Neutrophil (primary cell): ENCODE results near the gene SOCS7.
"Not testable (repeated sequence)": the region's sequence is repeated elsewhere in the genome, so short reads cannot be mapped to it uniquely, and the experiment has no call there.

Source experiments
- H3K27ac ChIP-seq: fragments of 200-600 bp; sonication (generic); 2 replicates; pipeline ENCODE4 v1.5.1; 2016; ENCODE audit warnings: mild to moderate bottlenecking, moderate library complexity
- H3K27me3 ChIP-seq: fragments of 200-600 bp; sonication (generic); 2 replicates; pipeline ENCODE4 v1.6.0; 2016; ENCODE audit warnings: mild to moderate bottlenecking
- H3K36me3 ChIP-seq: fragments of 200-600 bp; sonication (generic); 2 replicates; pipeline ENCODE4 v1.5.1; 2017
- H3K4me1 ChIP-seq, 2 experiments: fragments of 200-600 bp in 1 of 2; sonication (generic) in 1 of 2; 1 replicate in 1 of 2; 2 replicates in 1 of 2; pipeline versions ENCODE4 v1.5.1 to v1.6.1; 2013 to 2016; ENCODE audit warnings: low read depth in 1 of 2, low read length in 1 of 2, mild to moderate bottlenecking in 1 of 2, moderate library complexity in 1 of 2; ENCODE audit not compliant: control insufficient read depth in 1 of 2, insufficient read depth in 1 of 2
- H3K4me3 ChIP-seq, 2 experiments: fragments of 200-600 bp in 1 of 2; sonication (generic) in 1 of 2; 1 replicate in 1 of 2; 2 replicates in 1 of 2; pipeline ENCODE4 v1.5.1; 2013 to 2016; ENCODE audit warnings: low read depth in 1 of 2, low read length in 1 of 2, mild to moderate bottlenecking in 1 of 2, moderate library complexity in 1 of 2
- H3K9me3 ChIP-seq: fragments of 200-600 bp; sonication (generic); 2 replicates; pipeline ENCODE4 v1.5.1; 2016
- TF ChIP-seq, protein P1 (sequence below): fragments of 200-600 bp; sonication (generic); IDR thresholded peaks from 2 replicates; pipeline ENCODE4 v1.5.1; 2016; ENCODE audit warnings: antibody characterized with exemption

The SOCS7 gene

DNA sequence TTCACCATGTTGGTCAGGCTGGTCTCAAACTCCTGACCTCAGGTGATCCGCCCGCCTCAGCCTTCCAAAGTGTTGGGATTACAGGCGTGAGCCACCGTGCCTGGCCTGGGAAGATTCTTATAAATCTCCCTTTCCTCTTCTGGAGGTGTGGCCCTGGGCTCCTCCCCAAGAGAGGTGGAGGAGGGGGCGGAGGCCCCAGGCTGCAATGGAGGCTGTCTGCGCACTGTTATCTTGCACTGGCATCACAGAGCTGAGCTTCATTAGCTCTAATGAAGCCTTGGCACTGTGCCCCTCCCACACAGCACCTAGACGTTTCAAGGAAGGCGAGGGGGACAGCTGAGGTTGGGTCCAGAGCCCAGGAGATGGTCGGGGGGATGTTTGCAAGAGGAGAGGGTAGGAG is 84.2 kb downstream of the SOCS7 start:
- H3K27me3 ChIP-seq = no peaks in the 10 kb centered on the region
- TF ChIP-seq, protein P1, sequence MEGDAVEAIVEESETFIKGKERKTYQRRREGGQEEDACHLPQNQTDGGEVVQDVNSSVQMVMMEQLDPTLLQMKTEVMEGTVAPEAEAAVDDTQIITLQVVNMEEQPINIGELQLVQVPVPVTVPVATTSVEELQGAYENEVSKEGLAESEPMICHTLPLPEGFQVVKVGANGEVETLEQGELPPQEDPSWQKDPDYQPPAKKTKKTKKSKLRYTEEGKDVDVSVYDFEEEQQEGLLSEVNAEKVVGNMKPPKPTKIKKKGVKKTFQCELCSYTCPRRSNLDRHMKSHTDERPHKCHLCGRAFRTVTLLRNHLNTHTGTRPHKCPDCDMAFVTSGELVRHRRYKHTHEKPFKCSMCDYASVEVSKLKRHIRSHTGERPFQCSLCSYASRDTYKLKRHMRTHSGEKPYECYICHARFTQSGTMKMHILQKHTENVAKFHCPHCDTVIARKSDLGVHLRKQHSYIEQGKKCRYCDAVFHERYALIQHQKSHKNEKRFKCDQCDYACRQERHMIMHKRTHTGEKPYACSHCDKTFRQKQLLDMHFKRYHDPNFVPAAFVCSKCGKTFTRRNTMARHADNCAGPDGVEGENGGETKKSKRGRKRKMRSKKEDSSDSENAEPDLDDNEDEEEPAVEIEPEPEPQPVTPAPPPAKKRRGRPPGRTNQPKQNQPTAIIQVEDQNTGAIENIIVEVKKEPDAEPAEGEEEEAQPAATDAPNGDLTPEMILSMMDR = no peak
- H3K36me3 ChIP-seq = no peaks in the 10 kb centered on the region
- no peak overlapping the region for H3K4me3 ChIP-seq
- H3K9me3 ChIP-seq = no peaks in the 10 kb centered on the region
- H3K27ac ChIP-seq = no peak overlapping the region
- no peaks in the 10 kb centered on the region for H3K4me1 ChIP-seq

DNA sequence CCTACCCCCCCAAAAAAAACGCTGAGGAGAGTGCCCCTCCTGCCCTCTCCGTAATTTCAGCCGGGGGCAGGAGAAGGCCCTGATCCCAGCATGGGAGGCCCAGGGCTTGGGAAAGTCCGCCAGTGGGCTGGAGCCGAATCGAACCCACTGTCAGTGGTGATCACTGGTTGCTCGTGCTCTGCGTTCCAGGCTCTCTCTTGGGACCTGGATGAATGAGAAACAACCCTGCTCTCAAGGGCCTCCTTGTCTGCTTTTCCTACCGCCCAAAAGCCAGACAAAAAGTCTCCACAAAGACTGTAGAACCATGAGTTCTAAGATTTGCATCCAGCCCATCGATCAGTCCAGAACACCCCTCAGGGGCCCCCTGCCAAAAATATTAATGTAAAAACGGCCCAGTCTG is 84.7 kb downstream of the SOCS7 start:
- Histone ChIP-seq H3K36me3 (no peaks in the 10 kb centered on the region), H3K4me1 (no peaks in the 10 kb centered on the region), H3K9me3 (no peaks in the 10 kb centered on the region), H3K27ac (no peak overlapping the region), H3K27me3 (no peaks in the 10 kb centered on the region), H3K4me3 (no peak overlapping the region)
- TF ChIP-seq, protein P1 = no peak

DNA sequence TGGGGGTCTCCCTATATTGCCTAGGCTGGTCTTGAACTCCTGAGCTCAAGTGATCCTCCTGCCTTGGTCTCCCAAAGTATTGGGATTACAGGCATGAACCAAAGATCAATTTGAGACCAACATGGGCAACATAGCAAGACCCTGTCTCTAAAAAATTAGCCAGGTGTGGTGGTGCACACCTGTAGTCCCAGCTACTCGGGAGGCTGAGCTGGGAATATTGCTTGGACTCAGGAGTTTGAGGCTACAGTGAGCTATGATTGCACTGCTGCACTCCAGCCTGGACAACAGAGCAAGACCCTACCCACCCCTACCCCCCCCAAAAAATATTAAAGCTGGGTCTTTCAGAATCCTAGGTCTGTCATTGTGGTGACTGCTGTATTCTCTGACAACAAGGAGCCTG is 85.7 kb downstream of the SOCS7 start:
- H3K9me3 ChIP-seq, H3K27me3 ChIP-seq, H3K36me3 ChIP-seq, H3K4me1 ChIP-seq, H3K4me3 ChIP-seq, H3K27ac ChIP-seq: not testable (repeated sequence)

DNA sequence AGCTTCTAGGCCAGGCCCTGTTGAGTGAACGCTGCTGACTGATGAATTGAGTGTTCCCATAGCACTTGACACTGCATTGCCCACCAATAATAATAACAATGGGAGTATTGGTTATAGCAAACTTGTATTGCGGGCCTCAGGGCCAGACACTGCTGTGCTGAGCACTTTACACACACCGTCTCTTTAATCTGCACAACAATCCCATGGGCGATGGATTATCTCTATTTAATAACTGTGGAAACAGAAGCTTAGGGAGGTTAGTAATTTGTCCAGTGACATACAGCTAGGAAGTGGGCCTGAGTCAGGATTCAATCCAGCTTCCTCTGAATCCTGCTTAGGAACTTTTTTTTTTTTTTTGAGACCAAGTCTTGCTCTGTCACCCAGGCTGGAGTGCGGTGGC is 87.8 kb downstream of the SOCS7 start:
- Histone ChIP-seq H3K4me1 (no peaks in the 10 kb centered on the region), H3K4me3 (no peak overlapping the region), H3K27ac (no peak overlapping the region), H3K27me3 (no peaks in the 10 kb centered on the region), H3K9me3 (no peaks in the 10 kb centered on the region), H3K36me3 (no peaks in the 10 kb centered on the region)
- TF ChIP-seq, protein P1 = no peak

DNA sequence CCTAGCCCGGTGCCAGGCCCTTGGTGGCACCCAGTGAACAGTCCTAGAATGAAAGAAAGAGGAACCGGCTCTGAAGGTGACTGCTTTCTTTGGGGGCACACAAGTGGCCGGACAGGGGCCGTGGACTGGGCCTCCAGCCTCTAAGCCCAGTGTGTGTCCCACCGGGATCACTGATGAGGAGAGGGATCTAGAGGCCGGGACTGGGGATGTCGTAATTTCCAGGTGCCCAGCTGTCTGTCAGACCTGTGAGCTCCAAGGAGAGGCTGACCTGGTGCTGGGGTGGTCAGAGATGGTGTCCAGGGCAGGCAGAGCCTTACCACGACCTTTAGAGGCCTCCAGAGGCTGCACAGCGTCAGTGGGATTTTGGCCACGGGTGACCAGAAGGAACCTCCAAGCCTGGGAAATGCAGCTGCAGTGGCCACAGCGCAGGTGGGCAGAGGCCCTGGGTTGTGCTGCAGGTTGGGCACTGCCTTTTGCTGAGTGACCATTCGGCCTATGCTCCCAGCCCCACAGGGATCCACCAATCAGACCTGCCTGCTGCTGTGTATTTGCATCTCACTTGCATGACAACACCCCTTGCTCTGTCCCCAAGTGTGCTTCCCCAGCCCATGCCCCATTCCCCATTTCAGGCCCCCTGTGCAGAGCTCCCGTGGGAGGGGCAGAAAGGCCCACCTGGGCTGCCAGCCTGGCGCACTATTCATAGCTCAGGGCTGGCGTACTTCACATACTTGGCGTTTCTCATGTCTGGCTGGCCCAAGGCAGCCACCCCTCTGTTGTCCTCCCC is 89.2 kb downstream of the SOCS7 start:
- H3K4me3 ChIP-seq = no peak overlapping the region
- H3K4me1 ChIP-seq = no peaks in the 10 kb centered on the region
- H3K27ac ChIP-seq = no peak overlapping the region
- no peaks in the 10 kb centered on the region for H3K36me3 ChIP-seq
- TF ChIP-seq, protein P1 = no peak
- H3K9me3 ChIP-seq = no peaks in the 10 kb centered on the region
- H3K27me3 ChIP-seq = no peaks in the 10 kb centered on the region

DNA sequence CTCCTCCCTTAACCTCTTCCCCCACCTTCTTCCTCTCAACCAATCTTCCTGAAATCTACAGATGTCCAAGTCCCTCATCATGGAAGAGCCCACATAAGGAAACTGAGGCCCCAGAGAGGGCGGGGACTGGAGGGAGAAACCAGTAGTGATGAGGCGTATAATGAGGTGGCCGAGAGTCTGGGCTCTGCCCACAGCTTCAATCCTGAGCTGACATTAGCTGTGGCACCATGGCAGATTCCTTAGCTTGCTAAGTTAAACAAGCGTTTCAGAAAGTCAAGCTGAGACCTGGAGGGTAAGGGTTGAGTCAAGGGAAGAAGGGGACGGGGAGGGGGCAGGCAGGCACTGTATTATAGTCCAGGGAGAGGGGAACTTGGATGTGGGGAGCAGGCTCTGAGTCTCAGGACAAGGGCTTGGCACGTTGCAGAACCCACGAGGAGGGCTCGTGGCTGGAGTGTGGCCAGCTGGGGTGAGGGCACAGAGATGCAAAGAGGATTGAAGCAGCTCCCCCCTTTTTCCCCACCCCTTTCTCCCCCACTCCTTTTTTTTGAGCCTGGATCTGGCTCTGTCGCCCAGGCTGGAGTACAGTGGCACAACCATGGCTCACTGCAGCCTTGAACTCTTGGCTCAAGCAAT is 89.9 kb downstream of the SOCS7 start:
- TF ChIP-seq, protein P1 = no peak
- Histone ChIP-seq H3K4me3 (no peak overlapping the region), H3K27ac (no peak overlapping the region), H3K9me3 (no peaks in the 10 kb centered on the region), H3K4me1 (no peaks in the 10 kb centered on the region), H3K36me3 (no peaks in the 10 kb centered on the region), H3K27me3 (no peaks in the 10 kb centered on the region)
